Left lung (tissue), 10 donors: Measurements from ENCODE around the gene PTPRD. TPM values are rescaled to one million over a fixed set of nuclear protein-coding genes. Genes with fewer than 3 reads are reported as not detected.

Experiments
- ATAC-seq: fragments of 200-7000 bp; cut with Tn5 transposase; one replicate; pipeline ENCODE4 v1.9.1; 2020; ENCODE audit warnings: moderate library complexity
- DNase-seq, 4 donors: peaks; one replicate each; pipeline ENCODE4 v3.0.0-alpha.2; 2013 to 2020
- H3K27ac ChIP-seq, 2 donors: fragments of 200-600 bp; sonication (generic) in 1 of 2; one replicate each; pipeline versions ENCODE4 v1.5.0 to v1.8.0; 2020 to 2021
- H3K27me3 ChIP-seq, 2 donors: fragments of 200-600 bp; sonication (generic) in 1 of 2; one replicate each; pipeline versions ENCODE4 v1.5.0 to v1.8.0; 2020 to 2021
- H3K36me3 ChIP-seq, 2 donors: fragments of 200-600 bp; sonication (generic) in 1 of 2; one replicate each; pipeline versions ENCODE4 v1.5.0 to v1.8.0; 2020 to 2021
- H3K4me1 ChIP-seq, 2 donors: fragments of 200-600 bp; one replicate each; pipeline ENCODE4 v1.8.0; 2021
- H3K4me3 ChIP-seq, 2 donors: fragments of 200-600 bp; sonication (generic) in 1 of 2; one replicate each; pipeline versions ENCODE4 v1.5.0 to v1.8.0; 2020 to 2021; ENCODE audit warnings: mild to moderate bottlenecking in 1 of 2
- H3K9me3 ChIP-seq, 2 donors: fragments of 200-600 bp; sonication (generic) in 1 of 2; one replicate each; pipeline versions ENCODE4 v1.5.0 to v1.8.0; 2020 to 2021
- CTCF ChIP-seq, 2 donors: fragments of 200-600 bp; sonication (generic) in 1 of 2; IDR thresholded peaks; one replicate each; pipeline versions ENCODE4 v1.5.0 to v1.8.0; 2021; ENCODE audit warnings: antibody characterized with exemption in 2 of 2
- intact Hi-C, 2 donors: fragments of 100-400 bp; cut with DNase I; formaldehyde crosslinking; loops; one replicate each; pipeline versions ENCODE4 v1.11.2 to v1.14.2; 2022
- polyA plus RNA-seq, 6 donors: library from polyadenylated mRNA; unstranded; fragments of 120-200 nt; gene quantifications; one replicate each; pipeline ENCODE4 v1.2.1, GENCODE V29; 2013; ENCODE audit not compliant: insufficient read length in 6 of 6
- total RNA-seq, 2 donors: library from RNA; stranded (reverse); fragmentation: NEBNext Ultra II Directional; extraction: Animal tissue kit (Norgen Biotek cat#: 25700); gene quantifications; one replicate each; pipeline ENCODE4 v1.2.1, GENCODE V29; 2021
- donor health status: DM: no; HTN: yes; CAD: no.
- donor health status: DM: no; HTN: no; CAD: no.

The PTPRD gene
- total and polyA plus RNA-seq, 8 donors = 24.2 to 167 (median 139) TPM

- H3K27me3 ChIP-seq = no peaks in the 10 kb centered on the region
- H3K4me1 ChIP-seq = no peaks in the 10 kb centered on the region
- ATAC-seq = no peak
- no peak overlapping the region for H3K4me3 ChIP-seq
- no peaks in the 10 kb centered on the region for H3K9me3 ChIP-seq
- DNase-seq = no peak
- H3K27ac ChIP-seq = no peak overlapping the region
- no peaks in the 10 kb centered on the region for H3K36me3 ChIP-seq
- no peak for TF ChIP-seq CTCF (IDR thresholded peaks at IDR 0.05)
- intact Hi-C loops = no loop called here
Observed at GRCh38 chr9:9963841-9964240, 649.0 kb downstream of the PTPRD start.

GRCh38 chr9:9961934-9962333, 650.9 kb downstream of the PTPRD start:
- no peak for DNase-seq
- no peaks in the 10 kb centered on the region for H3K27me3 ChIP-seq
- H3K27ac ChIP-seq = no peak overlapping the region
- H3K9me3 ChIP-seq = no peaks in the 10 kb centered on the region
- no peak overlapping the region for H3K4me3 ChIP-seq
- no peaks in the 10 kb centered on the region for H3K4me1 ChIP-seq
- intact Hi-C loops = no loop called here
- no peaks in the 10 kb centered on the region for H3K36me3 ChIP-seq
- TF ChIP-seq CTCF (IDR thresholded peaks at IDR 0.05) = no peak
- ATAC-seq = no peak

- no peak for TF ChIP-seq CTCF (IDR thresholded peaks at IDR 0.05)
- Histone ChIP-seq H3K4me1 (no peaks in the 10 kb centered on the region), H3K36me3 (no peaks in the 10 kb centered on the region), H3K9me3 (no peaks in the 10 kb centered on the region), H3K27me3 (no peaks in the 10 kb centered on the region), H3K4me3 (no peak overlapping the region), H3K27ac (no peak overlapping the region)
- ATAC-seq (no peak), DNase-seq (no peak)
- intact Hi-C loops = no loop called here
Observed at GRCh38 chr9:9961487-9961886, 651.3 kb downstream of the PTPRD start.

GRCh38 chr9:9951556-9952160, 661.1 kb downstream of the PTPRD start:
- no peak for ATAC-seq
- Histone ChIP-seq H3K27me3 (no peaks in the 10 kb centered on the region), H3K36me3 (no peaks in the 10 kb centered on the region), H3K4me3 (no peak overlapping the region), H3K27ac (no peak overlapping the region), H3K4me1 (no peaks in the 10 kb centered on the region), H3K9me3 (no peaks in the 10 kb centered on the region)
- no peak for TF ChIP-seq CTCF (IDR thresholded peaks at IDR 0.05)
- intact Hi-C loops = no loop called here
- no peak for DNase-seq

GRCh38 chr9:9950813-9951212, 662.0 kb downstream of the PTPRD start:
- no peaks in the 10 kb centered on the region for H3K27me3 ChIP-seq
- no peak overlapping the region for H3K4me3 ChIP-seq
- DNase-seq = no peak
- intact Hi-C loops = no loop called here
- no peaks in the 10 kb centered on the region for H3K4me1 ChIP-seq
- no peaks in the 10 kb centered on the region for H3K9me3 ChIP-seq
- no peak for ATAC-seq
- H3K27ac ChIP-seq = no peak overlapping the region
- no peaks in the 10 kb centered on the region for H3K36me3 ChIP-seq
- no peak for TF ChIP-seq CTCF (IDR thresholded peaks at IDR 0.05)
